Activated CD4-positive, alpha-beta T cell treated with anti-CD3 and anti-CD28 coated beads, Interleukin-2, amount 10 ng/mL, durations not matched to agents 24 days and 14 days (primary cell): ENCODE data around the gene MYO9A. TPM values are rescaled to one million over a fixed set of nuclear protein-coding genes. Genes with fewer than 3 reads are reported as not detected.

Experiments
- DNase-seq: peaks from one replicate; pipeline ENCODE4 v3.0.0; 2022
- H3K27ac Mint-ChIP-seq: one replicate; pipeline ENCODE4 v1.8.0; 2022; ENCODE audit warnings: mild to moderate bottlenecking, mixed read lengths
- H3K27me3 Mint-ChIP-seq: one replicate; pipeline ENCODE4 v1.8.0; 2022; ENCODE audit warnings: mixed read lengths
- H3K36me3 Mint-ChIP-seq: one replicate; pipeline ENCODE4 v1.8.0; 2022; ENCODE audit warnings: low read depth, mild to moderate bottlenecking, mixed read lengths
- H3K4me1 Mint-ChIP-seq: one replicate; pipeline ENCODE4 v1.8.0; 2021; ENCODE audit warnings: mixed read lengths
- H3K4me3 Mint-ChIP-seq: one replicate; pipeline ENCODE4 v1.8.0; 2022; ENCODE audit warnings: mild to moderate bottlenecking, moderate library complexity, mixed read lengths
- H3K9me3 Mint-ChIP-seq: one replicate; pipeline ENCODE4 v1.8.0; 2021; ENCODE audit warnings: mixed read lengths
- intact Hi-C: fragments of 100-400 bp; cut with micrococcal nuclease; formaldehyde crosslinking; loops from one replicate; pipeline ENCODE4 v1.15.1; 2023
- total RNA-seq: library from RNA; stranded (reverse); gene quantifications from 2 replicates; pipeline ENCODE4 v1.2.3, GENCODE V29; 2022

MYO9A gene
- total RNA-seq, 1 donor from 2014 or later: 19.4 TPM

DNA sequence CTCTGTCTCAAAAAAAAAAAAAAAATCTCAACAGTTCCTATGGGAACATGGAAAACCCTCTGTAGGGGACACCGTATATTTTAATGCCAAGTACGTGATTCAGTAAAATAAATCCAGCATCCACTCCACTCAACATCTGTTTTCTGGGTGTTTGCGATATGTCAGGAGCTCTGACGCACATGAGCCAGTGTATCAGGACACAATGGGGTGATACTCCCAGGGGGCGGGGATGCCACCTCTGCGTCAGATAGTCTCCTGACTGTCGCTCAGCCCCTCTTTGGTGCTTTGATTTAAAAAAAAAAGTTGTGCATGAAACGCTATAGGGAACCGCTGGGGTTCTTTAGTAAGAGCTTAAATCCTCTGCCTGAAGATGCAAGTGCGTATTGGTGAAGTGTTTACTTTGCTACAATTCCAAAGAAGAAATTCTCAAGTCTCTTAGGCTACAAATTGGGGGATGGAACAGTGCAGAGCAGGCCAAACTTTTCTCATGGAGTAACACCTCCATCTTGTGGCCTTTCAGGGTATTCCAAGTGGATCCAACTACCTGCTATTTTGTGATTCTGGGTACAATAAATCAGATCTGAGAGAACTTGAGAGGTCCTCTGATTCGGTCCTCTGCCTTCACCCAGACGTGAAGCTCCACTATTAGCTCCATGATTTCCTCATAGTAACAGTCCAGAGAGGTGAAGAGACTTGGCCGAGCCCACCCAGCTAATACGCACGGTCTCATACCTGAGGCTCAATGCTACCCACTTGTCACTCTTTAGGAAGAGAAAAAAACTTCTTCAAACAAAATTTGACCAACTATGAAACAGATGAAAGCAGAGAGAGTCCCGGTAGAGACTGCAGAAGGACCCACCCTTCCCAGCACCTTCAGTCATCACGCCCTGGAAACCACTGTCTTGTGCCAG is 316.9 kb downstream of the MYO9A start:
- no peaks in the 10 kb centered on the region for H3K4me1 Mint-ChIP-seq
- DNase-seq: peak; percentile 75
- no peaks in the 10 kb centered on the region for H3K9me3 Mint-ChIP-seq
- H3K4me3 Mint-ChIP-seq: no peak overlapping the region
- intact Hi-C loops: loop anchor here (1.0 to 2.0 kb wide), 2 partner anchors 20 to 57 kb away; no protein-coding TSS in a partner anchor
- H3K36me3 Mint-ChIP-seq: no peaks in the 10 kb centered on the region
- no peaks in the 10 kb centered on the region for H3K27me3 Mint-ChIP-seq
- H3K27ac Mint-ChIP-seq: no peak overlapping the region

DNA sequence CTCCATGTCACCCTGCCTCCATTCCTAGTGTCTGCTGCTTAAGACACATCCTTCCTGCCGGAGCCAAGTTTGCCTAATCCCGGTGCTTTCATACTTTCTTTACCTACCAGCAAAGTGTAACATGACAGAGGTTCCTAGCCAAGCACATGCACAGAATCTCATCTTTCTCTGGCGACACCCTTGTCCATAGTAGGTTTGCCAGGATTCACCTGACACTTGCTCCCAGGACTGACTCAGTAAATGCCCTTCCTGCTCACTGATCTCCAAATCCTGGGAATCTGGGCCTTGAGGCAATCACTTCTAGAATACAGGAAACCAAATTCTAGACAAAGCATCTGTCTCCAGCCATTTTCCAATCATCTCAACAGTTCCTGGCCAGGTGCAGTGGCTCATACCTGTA is 317.8 kb downstream of the MYO9A start:
- Mint-ChIP-seq H3K4me3 (no peak overlapping the region), H3K4me1 (no peaks in the 10 kb centered on the region), H3K36me3 (no peaks in the 10 kb centered on the region), H3K27ac (no peak overlapping the region), H3K9me3 (no peaks in the 10 kb centered on the region), H3K27me3 (no peaks in the 10 kb centered on the region)
- DNase-seq: no peak
- intact Hi-C loops: loop anchor here (2.0 kb wide), 1 partner anchor 19 kb away; no protein-coding TSS in a partner anchor

DNA sequence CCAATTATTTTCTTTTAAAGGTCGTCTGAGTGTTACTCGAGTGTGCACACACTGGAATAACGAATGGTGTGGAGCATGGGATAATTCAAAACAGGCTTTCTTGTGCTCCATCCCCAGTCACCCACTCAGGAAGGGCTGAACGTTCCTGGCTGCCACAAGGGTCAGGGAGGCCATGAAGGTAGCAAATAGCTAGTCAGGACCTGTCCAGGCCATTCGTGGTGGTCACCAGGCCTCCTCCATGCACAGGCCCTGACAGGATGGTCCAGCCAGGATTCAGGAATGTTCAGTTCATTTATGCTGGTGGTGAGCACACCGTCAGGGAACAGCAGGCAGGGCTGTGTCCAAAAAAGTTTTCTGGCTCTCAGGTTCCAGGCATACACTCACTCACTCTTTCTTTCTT is 319.3 kb downstream of the MYO9A start:
- intact Hi-C loops: no loop called here
- Mint-ChIP-seq H3K27me3 (no peaks in the 10 kb centered on the region), H3K4me3 (no peak overlapping the region), H3K9me3 (no peaks in the 10 kb centered on the region), H3K4me1 (no peaks in the 10 kb centered on the region), H3K27ac (no peak overlapping the region), H3K36me3 (no peaks in the 10 kb centered on the region)
- DNase-seq: no peak

DNA sequence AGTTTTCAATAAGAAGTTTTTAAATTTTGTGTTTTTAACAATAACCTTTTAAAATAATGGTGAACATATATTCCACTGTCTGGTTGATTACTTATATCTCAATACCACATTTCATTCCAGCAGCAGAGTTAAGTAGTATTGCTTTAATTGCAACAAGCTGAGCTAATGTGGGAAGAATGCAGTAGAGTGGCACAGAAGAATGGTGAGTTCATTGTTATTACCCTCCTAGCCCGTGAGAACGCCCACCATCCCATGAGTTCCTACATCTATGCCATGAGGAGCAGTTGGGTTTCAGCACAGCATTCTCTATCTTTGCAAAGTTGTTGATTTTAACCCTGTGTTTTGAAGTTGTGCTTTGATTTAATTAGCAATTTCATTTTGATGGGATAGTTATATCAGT is 325.4 kb downstream of the MYO9A start:
- H3K27me3 Mint-ChIP-seq: no peaks in the 10 kb centered on the region
- no peaks in the 10 kb centered on the region for H3K4me1 Mint-ChIP-seq
- H3K4me3 Mint-ChIP-seq: no peak overlapping the region
- intact Hi-C loops: no loop called here
- no peaks in the 10 kb centered on the region for H3K36me3 Mint-ChIP-seq
- no peak overlapping the region for H3K27ac Mint-ChIP-seq
- no peak for DNase-seq
- no peaks in the 10 kb centered on the region for H3K9me3 Mint-ChIP-seq

DNA sequence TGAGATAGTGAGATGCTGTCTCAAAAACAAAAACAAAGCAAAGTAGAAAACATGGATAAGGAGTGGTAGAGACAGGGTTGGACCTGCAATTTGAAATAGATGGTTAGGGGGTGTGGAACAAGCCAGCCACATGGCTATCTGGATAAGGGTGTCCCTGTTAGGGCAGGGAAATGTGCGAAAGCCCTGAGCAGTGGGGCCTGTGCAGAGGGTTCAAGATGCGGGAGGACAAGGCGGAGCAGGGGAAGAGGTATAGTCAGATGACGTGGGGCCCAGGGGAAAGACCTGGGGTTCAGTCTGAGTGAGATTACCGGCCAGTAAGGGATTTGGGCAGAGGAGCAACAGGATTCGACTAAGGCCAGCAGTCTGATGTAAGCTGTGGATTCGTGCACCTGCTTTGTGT is 326.0 kb downstream of the MYO9A start:
- Mint-ChIP-seq H3K9me3 (no peaks in the 10 kb centered on the region), H3K36me3 (no peaks in the 10 kb centered on the region), H3K27me3 (no peaks in the 10 kb centered on the region), H3K4me3 (no peak overlapping the region), H3K4me1 (no peaks in the 10 kb centered on the region), H3K27ac (no peak overlapping the region)
- intact Hi-C loops: no loop called here
- no peak for DNase-seq

DNA sequence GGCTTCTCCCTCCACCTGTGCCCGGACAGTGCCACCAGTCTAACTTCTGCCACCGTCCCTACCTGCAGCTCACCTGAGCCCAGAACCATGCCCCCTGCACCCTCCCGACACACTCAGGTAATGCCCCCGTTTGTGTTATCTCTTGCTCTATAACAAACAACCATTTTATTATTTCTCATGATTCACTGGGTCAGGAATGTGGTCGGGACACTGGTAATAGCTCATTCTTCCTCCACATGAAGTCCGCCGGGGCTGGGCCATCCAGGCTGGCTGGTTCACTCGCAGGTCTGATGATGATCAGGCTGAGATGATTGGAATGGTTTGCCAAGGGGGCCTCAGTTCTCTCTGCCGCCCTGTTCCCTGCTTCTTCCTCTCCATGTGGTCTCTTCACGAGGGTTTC is 327.9 kb downstream of the MYO9A start:
- Mint-ChIP-seq H3K9me3 (no peaks in the 10 kb centered on the region), H3K27ac (no peak overlapping the region), H3K36me3 (no peaks in the 10 kb centered on the region), H3K4me1 (no peaks in the 10 kb centered on the region), H3K27me3 (peaks cover 4% of the 10 kb centered on the region), H3K4me3 (no peak overlapping the region)
- intact Hi-C loops: no loop called here
- DNase-seq: no peak

DNA sequence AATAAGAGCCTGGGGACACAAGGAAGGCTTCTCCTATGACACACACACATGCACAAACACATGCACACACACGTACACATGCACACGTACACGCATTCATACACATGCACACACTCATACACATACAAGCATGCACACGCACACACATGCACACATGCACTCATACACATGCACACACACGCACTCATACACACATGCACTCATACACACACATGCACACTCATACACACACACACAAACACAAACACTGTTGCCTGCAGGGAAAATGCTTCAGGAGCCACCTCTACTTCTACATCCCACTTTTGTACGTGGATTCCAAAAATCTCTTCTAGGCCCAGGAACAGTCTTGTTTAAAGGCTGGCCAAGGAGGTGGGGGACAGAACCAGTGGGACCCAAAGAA is 328.3 kb downstream of the MYO9A start:
- Mint-ChIP-seq H3K27ac (no peak overlapping the region), H3K4me1 (no peaks in the 10 kb centered on the region), H3K9me3 (no peaks in the 10 kb centered on the region), H3K36me3 (no peaks in the 10 kb centered on the region), H3K27me3 (peaks cover 4% of the 10 kb centered on the region), H3K4me3 (no peak overlapping the region)
- intact Hi-C loops: no loop called here
- DNase-seq: no peak

DNA sequence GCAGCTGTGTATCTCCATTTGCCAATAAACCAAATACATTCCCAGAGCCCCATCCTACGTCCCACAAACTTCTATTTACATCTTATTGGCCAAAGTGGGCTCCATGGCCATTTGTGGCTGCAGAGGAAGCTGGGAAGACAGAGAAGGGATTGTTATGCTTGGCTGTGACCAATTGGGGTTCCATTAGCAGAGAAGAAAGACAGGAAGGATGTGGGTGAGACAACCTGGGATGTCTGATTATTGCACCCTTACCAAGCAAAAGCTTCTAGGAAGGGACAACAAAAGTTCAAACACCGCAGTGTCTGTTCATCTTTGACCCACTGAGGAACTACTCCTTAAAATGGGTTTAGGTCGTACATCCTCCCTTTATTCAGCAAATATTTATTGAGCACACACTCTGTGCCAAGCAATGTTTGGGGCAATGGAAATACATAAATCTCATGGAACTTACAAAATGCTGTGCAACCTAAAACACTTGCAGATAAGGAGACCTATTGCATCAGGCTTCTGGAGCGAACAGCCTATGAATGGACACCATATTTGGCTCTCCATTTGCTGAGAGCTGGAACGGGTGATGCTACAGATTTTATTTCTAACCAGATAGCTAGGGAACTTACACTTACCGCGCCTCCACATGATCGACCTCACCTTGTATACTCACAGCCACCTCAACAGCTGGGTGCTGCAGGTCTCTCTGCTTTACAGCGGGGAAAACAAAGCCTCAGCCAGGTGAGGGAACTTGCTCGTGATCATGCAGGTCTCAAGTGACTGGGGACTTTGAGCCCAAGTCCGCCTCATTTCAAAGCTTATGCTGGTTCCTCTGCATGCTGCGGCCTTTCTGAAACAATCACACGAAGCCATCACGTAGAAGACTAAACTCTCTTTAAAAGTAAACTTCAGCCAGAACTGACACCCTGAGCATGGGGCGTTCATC is 329.0 kb downstream of the MYO9A start:
- no peaks in the 10 kb centered on the region for H3K36me3 Mint-ChIP-seq
- H3K4me3 Mint-ChIP-seq: no peak overlapping the region
- no peak for DNase-seq
- H3K4me1 Mint-ChIP-seq: no peaks in the 10 kb centered on the region
- H3K9me3 Mint-ChIP-seq: no peaks in the 10 kb centered on the region
- H3K27ac Mint-ChIP-seq: no peak overlapping the region
- intact Hi-C loops: no loop called here
- H3K27me3 Mint-ChIP-seq: peaks cover 4% of the 10 kb centered on the region

DNA sequence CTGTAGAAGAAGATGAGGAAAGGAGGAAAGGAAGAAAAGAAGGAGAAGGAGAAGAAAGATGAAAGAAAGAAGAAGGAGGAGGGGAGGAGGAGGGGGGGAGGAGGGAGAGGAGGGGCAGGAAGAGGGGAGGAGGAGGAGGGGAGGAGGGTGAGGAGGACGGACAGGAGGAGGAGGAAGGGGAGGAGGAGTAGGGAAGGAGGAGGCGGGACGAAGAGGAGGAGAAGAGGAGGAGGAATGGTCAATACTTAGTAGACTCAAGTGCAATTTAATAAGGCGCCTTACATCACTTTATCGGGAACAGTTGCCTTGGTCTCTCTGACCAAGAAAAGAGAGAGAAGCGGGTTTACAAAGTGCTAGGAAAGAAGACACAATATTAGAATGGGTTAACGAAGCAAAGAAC is 331.3 kb downstream of the MYO9A start:
- H3K9me3 Mint-ChIP-seq: no peaks in the 10 kb centered on the region
- H3K27ac Mint-ChIP-seq: no peak overlapping the region
- H3K36me3 Mint-ChIP-seq: no peaks in the 10 kb centered on the region
- intact Hi-C loops: no loop called here
- H3K4me3 Mint-ChIP-seq: no peak overlapping the region
- peaks cover 4% of the 10 kb centered on the region for H3K27me3 Mint-ChIP-seq
- H3K4me1 Mint-ChIP-seq: no peaks in the 10 kb centered on the region
- DNase-seq: no peak

DNA sequence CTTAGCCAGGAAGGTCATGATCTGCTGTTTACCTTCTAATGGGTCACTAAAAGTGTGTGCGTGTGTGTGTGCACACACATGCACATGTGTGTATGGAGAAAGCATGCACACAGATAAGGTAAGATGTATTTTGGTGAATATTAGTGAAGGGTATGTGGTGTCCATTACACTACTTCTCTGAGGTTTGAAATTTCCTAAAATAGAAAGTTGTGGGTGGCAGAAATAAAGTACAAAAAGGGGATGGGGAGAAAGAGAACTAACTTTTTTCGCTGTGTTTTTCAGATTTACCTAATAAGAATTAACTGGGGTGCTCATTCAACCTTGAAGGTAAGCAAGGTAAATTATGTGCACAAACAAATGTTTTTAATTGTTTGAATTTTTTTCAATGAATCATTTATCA is 332.0 kb downstream of the MYO9A start:
- no peak overlapping the region for H3K4me3 Mint-ChIP-seq
- no peaks in the 10 kb centered on the region for H3K9me3 Mint-ChIP-seq
- peaks cover 7% of the 10 kb centered on the region for H3K4me1 Mint-ChIP-seq
- H3K27ac Mint-ChIP-seq: no peak overlapping the region
- intact Hi-C loops: no loop called here
- peaks cover 4% of the 10 kb centered on the region for H3K27me3 Mint-ChIP-seq
- no peaks in the 10 kb centered on the region for H3K36me3 Mint-ChIP-seq
- DNase-seq: no peak

DNA sequence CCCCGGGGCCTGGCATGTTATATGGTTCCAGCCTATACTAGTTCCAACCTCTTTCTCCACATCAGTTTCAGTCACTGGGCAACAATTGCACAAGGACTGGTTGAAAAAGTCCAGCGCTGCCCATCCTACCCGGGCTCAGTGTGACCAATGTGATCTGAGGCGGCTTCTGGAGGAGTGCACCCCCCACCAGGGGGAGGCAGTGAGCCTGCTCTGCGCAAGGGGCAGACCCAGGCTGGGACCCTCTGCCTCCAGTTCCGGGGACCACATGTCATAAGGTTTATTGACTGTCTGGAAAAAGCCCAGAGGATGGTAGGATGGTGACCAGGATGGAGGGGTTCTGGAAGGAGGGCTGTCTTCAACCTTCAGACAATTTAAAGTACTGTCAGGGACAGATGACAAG is 333.2 kb downstream of the MYO9A start:
- Mint-ChIP-seq H3K9me3 (no peaks in the 10 kb centered on the region), H3K4me3 (no peak overlapping the region), H3K27ac (no peak overlapping the region), H3K36me3 (no peaks in the 10 kb centered on the region), H3K4me1 (peaks cover 15% of the 10 kb centered on the region), H3K27me3 (peaks cover 4% of the 10 kb centered on the region)
- intact Hi-C loops: no loop called here
- DNase-seq: peak; percentile 68

DNA sequence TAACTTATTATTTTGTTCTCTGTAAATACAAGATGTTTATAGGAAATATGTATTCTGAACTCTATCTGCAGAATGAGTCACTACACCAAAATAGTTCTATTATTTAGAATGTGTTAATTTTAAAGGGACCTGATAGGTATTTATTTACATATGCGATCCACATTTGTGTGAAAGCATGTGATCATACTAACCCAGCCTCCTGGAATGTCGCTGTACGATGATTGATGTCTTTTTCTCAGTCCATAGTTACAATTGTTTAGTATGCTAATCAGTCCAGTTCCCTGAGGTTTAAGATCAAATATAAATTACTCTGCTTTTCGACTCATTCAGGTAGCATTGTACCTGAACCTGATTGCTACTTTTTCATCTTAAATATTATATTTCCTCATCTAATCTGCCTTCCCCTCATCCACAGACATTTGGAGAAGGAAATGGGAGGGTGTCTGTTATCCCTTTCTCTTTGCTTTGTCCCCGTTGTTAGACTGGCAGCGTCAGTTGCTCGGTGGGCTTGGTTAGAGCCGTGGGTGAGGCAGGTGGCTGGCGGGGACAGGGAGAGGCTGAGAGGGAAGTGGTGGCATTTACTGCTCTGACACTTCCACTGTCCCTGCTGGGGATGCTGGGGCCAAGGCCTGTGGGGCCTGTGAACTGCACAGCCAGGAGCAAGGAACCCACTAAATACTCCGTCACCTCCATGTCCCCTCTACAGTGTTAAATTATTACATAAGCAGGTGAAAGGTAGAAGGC is 335.4 kb downstream of the MYO9A start:
- DNase-seq: no peak
- Mint-ChIP-seq H3K4me3 (no peak overlapping the region), H3K27ac (no peak overlapping the region), H3K27me3 (peaks cover 4% of the 10 kb centered on the region), H3K9me3 (no peaks in the 10 kb centered on the region), H3K36me3 (no peaks in the 10 kb centered on the region), H3K4me1 (peaks cover 15% of the 10 kb centered on the region)
- intact Hi-C loops: no loop called here

DNA sequence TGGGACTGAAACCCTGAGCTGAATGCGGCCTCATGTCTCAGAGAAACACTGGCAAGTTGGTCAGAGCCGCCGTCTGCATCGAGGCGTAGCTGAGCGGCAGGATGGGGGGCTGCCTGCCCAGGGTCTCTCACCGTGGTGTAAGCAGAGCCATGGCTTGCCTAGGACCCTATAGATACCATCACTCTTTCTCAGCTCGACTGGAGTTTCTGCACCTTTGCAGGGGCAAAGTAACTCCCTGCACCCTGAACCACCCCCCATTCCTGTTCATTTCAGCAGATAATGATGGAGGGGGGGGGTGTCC is 336.0 kb downstream of the MYO9A start:
- no peak overlapping the region for H3K4me3 Mint-ChIP-seq
- H3K27ac Mint-ChIP-seq: no peak overlapping the region
- intact Hi-C loops: loop anchor here (2.0 kb wide), 1 partner anchor 19 kb away; no protein-coding TSS in a partner anchor

More for the DNA sequence above, 336.0 kb downstream of the MYO9A start:
- H3K27me3 Mint-ChIP-seq: peaks cover 4% of the 10 kb centered on the region
- H3K4me1 Mint-ChIP-seq: peaks cover 15% of the 10 kb centered on the region
- DNase-seq: no peak
- no peaks in the 10 kb centered on the region for H3K36me3 Mint-ChIP-seq
- H3K9me3 Mint-ChIP-seq: no peaks in the 10 kb centered on the region
